Astrocyte of the cerebellum (primary cell): ENCODE results near the gene HDAC4.

Experiments used
- DNase-seq: peaks from one replicate; pipeline ENCODE4 v3.0.0-alpha.2; 2011; ENCODE audit warnings: low read depth
- H3K4me3 ChIP-seq: 2 replicates; pipeline ENCODE4 v1.5.1; 2011; ENCODE audit warnings: mild to moderate bottlenecking, low read depth, low read length, moderate library complexity
- CTCF ChIP-seq: IDR thresholded peaks from 2 replicates; pipeline ENCODE4 v1.5.1; 2012; ENCODE audit warnings: low read length, low read depth, moderate library complexity, mild to moderate bottlenecking; ENCODE audit errors: missing control alignments
- in situ Hi-C: cut with HindIII; loops from 2 replicates; pipeline ENCODE4 v1.10.0; 2017; ENCODE audit warnings: low sequenced_read_pairs

HDAC4 gene

GRCh38 chr2:239068411-239068810, 332.4 kb downstream of the HDAC4 start:
- in situ Hi-C loops = no loop called here
- no peak for TF ChIP-seq CTCF
- DNase-seq = no peak
- no peak overlapping the region for H3K4me3 ChIP-seq

- no peak for TF ChIP-seq CTCF
- DNase-seq = no peak
- in situ Hi-C loops = no loop called here
- no peak overlapping the region for H3K4me3 ChIP-seq
Observed at GRCh38 chr2:239067196-239067865, 333.5 kb downstream of the HDAC4 start.

- DNase-seq = no peak
- no peak for TF ChIP-seq CTCF
- H3K4me3 ChIP-seq = no peak overlapping the region
- in situ Hi-C loops = no loop called here
Observed at GRCh38 chr2:239066597-239066996, 334.2 kb downstream of the HDAC4 start.

GRCh38 chr2:239065962-239066361, 334.9 kb downstream of the HDAC4 start:
- H3K4me3 ChIP-seq = no peak overlapping the region
- TF ChIP-seq CTCF = no peak
- in situ Hi-C loops = no loop called here
- no peak for DNase-seq

GRCh38 chr2:239065537-239065936, 335.3 kb downstream of the HDAC4 start:
- no peak for DNase-seq
- no peak overlapping the region for H3K4me3 ChIP-seq
- no peak for TF ChIP-seq CTCF
- in situ Hi-C loops = no loop called here

GRCh38 chr2:239064891-239065290, 335.9 kb downstream of the HDAC4 start:
- TF ChIP-seq CTCF = no peak
- in situ Hi-C loops = no loop called here

More at GRCh38 chr2:239064891-239065290, 335.9 kb downstream of the HDAC4 start:
- DNase-seq = no peak
- H3K4me3 ChIP-seq = no peak overlapping the region
